Choroid plexus epithelial cell (primary cell): ENCODE results near the gene RSL24D1.
A peak's percentile ranks its signal among the peaks of the same experiment; 100 is the strongest.

Source experiments
- DNase-seq: peaks from one replicate; pipeline ENCODE4 v3.0.0-alpha.2; 2010; ENCODE audit warnings: low read depth
- H3K4me3 ChIP-seq: 2 replicates; pipeline ENCODE4 v1.5.1; 2011; ENCODE audit warnings: low read depth, mild to moderate bottlenecking, control low read depth, low read length, moderate library complexity
- CTCF ChIP-seq: conservative IDR thresholded peaks from 2 replicates; pipeline ENCODE4 v1.5.1; 2011; ENCODE audit warnings: low read depth, mild to moderate bottlenecking, control low read depth, inconsistent platforms, low read length, moderate library complexity

The RSL24D1 gene

GRCh38 chr15:55220606-55221005, 23.9 kb upstream of the RSL24D1 start:
- no peak for TF ChIP-seq CTCF
- H3K4me3 ChIP-seq, result no peak overlapping the region
- no peak for DNase-seq

- DNase-seq, result no peak
- H3K4me3 ChIP-seq, result no peak overlapping the region
- no peak for TF ChIP-seq CTCF
These were observed 21.3 kb upstream of the RSL24D1 start for GRCh38 chr15:55218056-55218455.

GRCh38 chr15:55204464-55204863, 7.7 kb upstream of the RSL24D1 start:
- no peak overlapping the region for H3K4me3 ChIP-seq
- DNase-seq, result no peak
- TF ChIP-seq CTCF, result no peak

- no peak for DNase-seq
- no peak for TF ChIP-seq CTCF
- no peak overlapping the region for H3K4me3 ChIP-seq
These were observed 5.5 kb upstream of the RSL24D1 start for GRCh38 chr15:55202206-55202605.

- DNase-seq, result no peak
- TF ChIP-seq CTCF, result no peak
These were observed 2.0 kb upstream of the RSL24D1 start for GRCh38 chr15:55198706-55199105.

GRCh38 chr15:55197719-55198118, 978 bp upstream of the RSL24D1 start:
- H3K4me3 ChIP-seq, result peak overlapping the region; percentile 96
- no peak for DNase-seq
- no peak for TF ChIP-seq CTCF

More at GRCh38 chr15:55198706-55199105, 2.0 kb upstream of the RSL24D1 start:
- no peak overlapping the region for H3K4me3 ChIP-seq

- no peak for DNase-seq
- TF ChIP-seq CTCF, result no peak
- H3K4me3 ChIP-seq, result peak overlapping the region; percentile 96
These were observed 593 bp upstream of the RSL24D1 start for GRCh38 chr15:55197362-55197705.
